Mesothelial cell of epicardium (in vitro differentiated cells): ENCODE data around the gene UBL4B. TPM values are rescaled to one million over a fixed set of nuclear protein-coding genes. Genes with fewer than 3 reads are reported as not detected.

Source experiments
- DNase-seq, 2 experiments: peaks; one replicate each; pipeline ENCODE4 v3.0.0; 2021; ENCODE audit warnings: low spot score in 2 of 2; ENCODE audit not compliant: unreplicated experiment in 2 of 2
- H3K27ac Mint-ChIP-seq: 2 replicates; pipeline ENCODE4 v1.8.0; 2021; ENCODE audit warnings: mixed read lengths
- H3K27me3 Mint-ChIP-seq: 2 replicates; pipeline ENCODE4 v1.8.0; 2021; ENCODE audit warnings: low read depth, mixed read lengths
- H3K36me3 Mint-ChIP-seq: 2 replicates; pipeline ENCODE4 v1.8.0; 2021; ENCODE audit warnings: mixed read lengths
- H3K4me1 Mint-ChIP-seq: 2 replicates; pipeline ENCODE4 v1.8.0; 2021; ENCODE audit warnings: mixed read lengths
- H3K4me3 Mint-ChIP-seq: 2 replicates; pipeline ENCODE4 v1.8.0; 2021; ENCODE audit warnings: mild to moderate bottlenecking, moderate library complexity, mixed read lengths
- H3K9me3 Mint-ChIP-seq: 2 replicates; pipeline ENCODE4 v1.8.0; 2021; ENCODE audit warnings: mixed read lengths
- total RNA-seq: library from RNA; stranded (reverse); gene quantifications from 3 replicates; pipeline ENCODE4 v1.2.1, GENCODE V29; 2021
- TF ChIP-seq, protein P1 (sequence below): fragments of 200-600 bp; sonication (generic); IDR thresholded peaks from one replicate; pipeline ENCODE4 v1.5.0; 2021; ENCODE audit warnings: antibody characterized with exemption; ENCODE audit not compliant: unreplicated experiment

UBL4B gene
- total RNA-seq, 1 donor from 2014 or later: 10.7 TPM

DNA sequence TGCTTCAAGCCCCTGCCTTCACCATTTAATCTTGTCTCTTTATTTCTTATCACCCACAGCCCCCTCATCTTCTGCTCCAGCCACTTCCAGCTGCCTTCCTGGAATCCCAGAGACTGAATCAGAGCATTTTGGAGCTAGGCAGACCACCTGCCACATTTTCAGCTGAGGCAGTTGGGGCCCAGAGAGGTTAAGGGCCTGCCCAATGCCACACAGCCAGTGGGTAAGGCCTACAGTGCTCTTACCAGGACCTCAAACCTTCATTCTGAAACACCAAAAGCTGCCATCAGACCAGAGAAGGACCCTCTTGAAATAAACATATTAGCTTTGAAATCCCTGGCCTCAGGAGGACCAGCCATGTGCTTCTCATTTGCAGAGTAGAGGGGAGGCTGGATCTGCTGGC, 20.4 kb downstream of the UBL4B start:
- Mint-ChIP-seq H3K36me3 (no peaks in the 10 kb centered on the region), H3K4me3 (no peak overlapping the region), H3K4me1 (peaks cover 20% of the 10 kb centered on the region), H3K27me3 (peaks cover 32% of the 10 kb centered on the region), H3K27ac (no peak overlapping the region), H3K9me3 (no peaks in the 10 kb centered on the region)
- TF ChIP-seq, protein P1, sequence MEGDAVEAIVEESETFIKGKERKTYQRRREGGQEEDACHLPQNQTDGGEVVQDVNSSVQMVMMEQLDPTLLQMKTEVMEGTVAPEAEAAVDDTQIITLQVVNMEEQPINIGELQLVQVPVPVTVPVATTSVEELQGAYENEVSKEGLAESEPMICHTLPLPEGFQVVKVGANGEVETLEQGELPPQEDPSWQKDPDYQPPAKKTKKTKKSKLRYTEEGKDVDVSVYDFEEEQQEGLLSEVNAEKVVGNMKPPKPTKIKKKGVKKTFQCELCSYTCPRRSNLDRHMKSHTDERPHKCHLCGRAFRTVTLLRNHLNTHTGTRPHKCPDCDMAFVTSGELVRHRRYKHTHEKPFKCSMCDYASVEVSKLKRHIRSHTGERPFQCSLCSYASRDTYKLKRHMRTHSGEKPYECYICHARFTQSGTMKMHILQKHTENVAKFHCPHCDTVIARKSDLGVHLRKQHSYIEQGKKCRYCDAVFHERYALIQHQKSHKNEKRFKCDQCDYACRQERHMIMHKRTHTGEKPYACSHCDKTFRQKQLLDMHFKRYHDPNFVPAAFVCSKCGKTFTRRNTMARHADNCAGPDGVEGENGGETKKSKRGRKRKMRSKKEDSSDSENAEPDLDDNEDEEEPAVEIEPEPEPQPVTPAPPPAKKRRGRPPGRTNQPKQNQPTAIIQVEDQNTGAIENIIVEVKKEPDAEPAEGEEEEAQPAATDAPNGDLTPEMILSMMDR: no peak
- no peak for DNase-seq

DNA sequence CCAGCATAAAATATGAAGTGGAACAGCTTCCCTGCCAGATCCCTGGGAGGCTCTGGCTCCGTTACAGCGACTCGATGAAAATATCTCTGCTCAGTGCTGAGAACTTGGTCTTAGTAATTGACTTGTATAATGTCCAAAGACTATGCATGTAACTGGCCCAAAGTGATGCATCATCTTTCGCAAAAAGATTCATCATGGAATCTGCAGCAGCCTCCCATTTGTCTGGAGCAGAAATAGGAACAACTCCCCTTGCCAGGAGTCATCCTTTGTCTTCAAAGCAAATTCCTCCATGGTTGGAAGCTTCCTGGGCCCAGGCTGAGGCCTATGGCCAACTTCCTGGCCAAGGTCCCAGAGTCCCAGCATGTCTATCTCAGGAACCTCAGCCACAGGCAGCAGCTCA, 21.2 kb downstream of the UBL4B start:
- Mint-ChIP-seq H3K9me3 (no peaks in the 10 kb centered on the region), H3K4me3 (no peak overlapping the region), H3K36me3 (no peaks in the 10 kb centered on the region), H3K27ac (no peak overlapping the region), H3K4me1 (peaks cover 20% of the 10 kb centered on the region), H3K27me3 (peaks cover 27% of the 10 kb centered on the region)
- no peak for DNase-seq
- TF ChIP-seq, protein P1: no peak

DNA sequence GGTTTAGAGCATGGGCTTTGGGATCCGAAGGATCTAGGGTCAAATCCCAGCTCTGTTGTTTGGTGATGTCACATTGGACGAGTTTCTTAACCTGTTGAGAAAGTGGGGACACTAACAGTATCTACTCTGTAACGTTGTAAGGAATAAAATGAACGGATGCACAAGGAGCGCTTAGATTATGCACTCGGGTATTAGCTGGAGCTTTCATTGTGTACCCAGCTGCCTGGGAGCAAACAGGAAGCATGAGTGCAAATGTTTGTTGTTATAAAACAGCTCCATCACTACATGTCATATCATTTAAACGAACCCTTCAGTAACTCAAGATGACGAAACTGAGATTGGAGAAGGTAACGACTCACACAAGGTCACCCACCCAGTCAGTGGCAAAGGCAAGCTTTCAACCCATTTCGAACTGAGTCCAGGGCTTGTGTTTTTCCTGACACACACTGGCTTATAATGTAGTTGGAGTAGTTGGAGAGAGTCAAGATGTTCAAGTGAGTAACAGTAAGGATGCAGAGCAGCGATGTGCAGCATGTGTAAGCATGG, 21.9 kb downstream of the UBL4B start:
- Mint-ChIP-seq H3K27ac (no peak overlapping the region), H3K9me3 (no peaks in the 10 kb centered on the region), H3K4me3 (no peak overlapping the region), H3K4me1 (peaks cover 20% of the 10 kb centered on the region), H3K36me3 (no peaks in the 10 kb centered on the region), H3K27me3 (peaks cover 26% of the 10 kb centered on the region)
- DNase-seq: no peak
- TF ChIP-seq, protein P1: no peak

DNA sequence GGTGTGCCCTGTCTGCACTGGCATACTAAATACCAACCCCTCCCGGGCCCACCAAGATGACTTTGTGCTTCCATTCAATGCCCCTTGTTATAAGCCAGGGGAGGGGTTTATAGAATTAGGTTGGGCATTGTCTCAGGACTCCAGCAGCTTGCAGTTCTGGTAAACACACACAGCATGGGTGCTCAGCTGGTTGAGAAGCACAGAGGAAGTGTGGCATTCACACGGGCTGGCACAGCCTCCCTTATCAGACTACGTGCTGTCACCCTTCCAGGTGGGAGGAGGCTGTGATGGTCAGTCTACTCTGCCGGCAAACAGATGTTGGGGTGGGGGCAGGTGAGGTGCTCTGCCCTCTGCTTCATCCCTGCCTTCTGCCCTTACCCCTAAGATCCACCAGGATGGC, 23.0 kb downstream of the UBL4B start:
- Mint-ChIP-seq H3K27me3 (peaks cover 22% of the 10 kb centered on the region), H3K4me1 (peaks cover 16% of the 10 kb centered on the region), H3K9me3 (peaks cover 3% of the 10 kb centered on the region), H3K4me3 (no peak overlapping the region), H3K36me3 (no peaks in the 10 kb centered on the region), H3K27ac (no peak overlapping the region)
- TF ChIP-seq, protein P1: no peak
- DNase-seq: no peak

DNA sequence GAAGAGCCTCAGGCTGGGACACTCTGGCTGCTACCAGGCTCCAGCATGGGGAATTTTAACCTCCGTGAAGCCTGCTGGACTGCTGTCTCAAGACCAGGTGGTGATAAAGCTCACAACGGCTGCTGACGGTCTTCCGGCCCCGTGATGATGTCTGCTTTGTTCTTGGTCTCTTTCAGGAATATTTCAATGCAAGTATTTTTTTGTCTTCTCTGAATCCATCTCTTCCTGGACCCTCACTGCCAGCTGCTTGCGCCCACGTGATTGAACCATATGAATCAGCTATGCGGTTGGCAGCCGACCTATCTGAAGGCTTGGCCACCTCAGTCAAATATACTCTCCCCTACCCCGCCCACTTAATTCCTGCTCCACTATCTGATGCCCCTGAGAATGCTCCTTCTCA, 23.4 kb downstream of the UBL4B start:
- Mint-ChIP-seq H3K9me3 (peaks cover 4% of the 10 kb centered on the region), H3K4me3 (no peak overlapping the region), H3K4me1 (peaks cover 13% of the 10 kb centered on the region), H3K27ac (no peak overlapping the region), H3K27me3 (peaks cover 19% of the 10 kb centered on the region), H3K36me3 (no peaks in the 10 kb centered on the region)
- DNase-seq: no peak
- TF ChIP-seq, protein P1: no peak

DNA sequence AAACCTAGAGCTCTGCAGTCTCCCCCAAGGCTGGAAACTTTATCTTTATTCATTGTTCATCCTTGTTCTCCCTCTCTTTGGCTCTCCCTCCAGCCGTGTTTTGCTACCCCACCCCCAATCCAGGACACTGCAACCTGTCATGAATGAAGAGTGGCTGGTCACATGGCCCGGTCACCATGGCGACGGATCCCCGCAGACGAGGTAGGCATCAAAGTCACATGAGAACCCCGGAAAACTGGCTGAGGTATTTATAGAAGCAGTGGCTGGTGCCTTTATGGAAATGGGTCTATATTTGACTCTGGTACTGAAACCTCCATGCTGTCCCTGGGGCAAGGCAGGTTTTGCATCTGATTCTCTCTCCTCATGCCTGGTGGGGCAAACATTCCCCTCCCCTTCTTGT, 24.7 kb downstream of the UBL4B start:
- Mint-ChIP-seq H3K36me3 (no peaks in the 10 kb centered on the region), H3K27me3 (peaks cover 13% of the 10 kb centered on the region), H3K27ac (no peak overlapping the region), H3K4me3 (no peak overlapping the region), H3K4me1 (peaks cover 13% of the 10 kb centered on the region), H3K9me3 (peaks cover 4% of the 10 kb centered on the region)
- TF ChIP-seq, protein P1: no peak
- DNase-seq: no peak
